Left renal pelvis (tissue), 4 donors: Measurements from ENCODE around the gene GLIS1. TPM values are rescaled to one million over a fixed set of nuclear protein-coding genes. Genes with fewer than 3 reads are reported as not detected.

ENCODE experiments used
- DNase-seq, 4 donors: peaks; one replicate each; pipeline ENCODE4 v3.0.0-alpha.2; 2013; ENCODE audit warnings: low read depth in 4 of 4, low spot score in 3 of 4
- polyA plus RNA-seq, 4 donors: library from polyadenylated mRNA; unstranded; fragments of 120-200 nt; gene quantifications; one replicate each; pipeline ENCODE4 v1.2.1, GENCODE V29; 2013; ENCODE audit not compliant: insufficient read length in 4 of 4

GLIS1 gene
- polyA plus RNA-seq, 4 donors: 0.29 to 3.1 (median 2.3) TPM

DNA sequence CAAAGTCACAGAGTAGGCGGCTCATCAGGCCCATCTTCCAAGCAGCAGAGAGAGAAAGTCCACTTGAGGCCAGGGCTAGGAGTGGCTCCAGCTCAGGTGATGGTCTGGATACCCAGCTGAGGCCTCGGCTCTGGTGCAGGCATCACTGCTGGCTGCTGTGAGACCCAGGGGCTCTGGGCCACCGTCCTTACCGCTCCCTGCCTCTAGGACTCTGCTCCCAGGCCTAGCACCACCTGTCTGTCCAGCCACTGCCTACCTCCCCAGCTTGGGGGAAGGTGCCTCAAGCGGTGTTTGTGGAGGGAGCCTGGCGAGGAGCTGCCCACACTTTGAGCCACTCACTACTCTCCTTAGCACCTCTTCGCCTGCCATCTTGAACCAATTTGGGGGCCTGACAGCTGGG lies 221.9 kb downstream of the GLIS1 start:
- no peak for DNase-seq

DNA sequence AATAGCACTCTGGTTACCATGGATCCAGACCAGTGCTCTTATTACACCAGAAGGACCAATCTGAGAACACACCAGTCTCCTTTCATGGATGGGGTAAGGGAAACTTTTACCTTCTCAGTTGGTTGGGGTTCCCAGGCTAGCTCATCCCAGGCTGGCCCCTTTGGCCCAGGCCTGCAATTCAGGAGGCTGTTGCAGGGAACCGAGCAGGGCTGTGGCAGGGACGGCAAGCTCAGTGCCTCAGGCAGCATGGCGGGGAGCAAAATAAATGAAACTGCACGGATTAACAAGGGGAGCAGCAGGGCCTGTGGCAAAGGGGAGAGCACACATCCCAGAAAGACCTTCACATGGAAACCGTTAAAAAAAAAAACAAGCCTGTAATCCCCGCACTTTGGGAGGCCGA lies 222.8 kb downstream of the GLIS1 start:
- DNase-seq: no peak

DNA sequence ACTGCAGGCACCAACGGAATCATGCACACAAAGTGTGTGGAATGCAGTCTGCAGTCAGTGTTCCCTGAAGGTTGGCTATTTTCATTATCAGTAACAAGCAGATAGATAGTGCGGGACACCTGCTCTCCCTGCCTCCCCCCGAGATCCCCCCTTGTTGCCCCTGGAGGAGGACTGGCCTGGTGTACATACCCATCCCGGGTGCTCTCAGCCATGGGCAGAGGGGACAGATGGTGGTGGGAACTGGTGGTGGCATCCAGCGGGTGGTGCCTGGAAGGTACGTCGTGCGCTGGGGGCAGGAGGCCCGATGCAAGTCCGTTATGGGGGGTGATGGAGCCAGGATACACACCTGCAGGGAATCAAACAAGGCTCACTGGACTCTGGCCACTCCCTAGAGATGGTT lies 224.5 kb downstream of the GLIS1 start:
- no peak for DNase-seq

DNA sequence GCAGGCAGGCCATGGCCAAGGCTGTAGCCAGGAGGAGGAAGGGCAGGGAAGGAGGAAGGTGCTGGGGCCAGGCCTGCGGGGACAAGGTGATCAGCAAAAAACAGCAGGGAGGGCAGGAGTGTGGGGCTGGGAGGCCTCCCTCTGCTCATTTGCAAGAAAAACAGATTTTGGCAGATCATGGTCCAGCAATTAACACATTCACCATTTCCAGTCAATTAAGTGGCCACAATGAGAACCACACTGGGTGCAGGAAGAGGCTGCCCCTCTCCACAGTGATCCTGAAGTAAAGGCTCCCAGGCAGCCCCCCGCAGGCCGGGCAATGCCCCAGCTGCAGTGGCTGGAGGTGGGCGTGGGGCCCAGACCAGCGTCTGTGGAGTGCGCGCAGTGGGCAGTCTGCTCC lies 225.1 kb downstream of the GLIS1 start:
- no peak for DNase-seq

DNA sequence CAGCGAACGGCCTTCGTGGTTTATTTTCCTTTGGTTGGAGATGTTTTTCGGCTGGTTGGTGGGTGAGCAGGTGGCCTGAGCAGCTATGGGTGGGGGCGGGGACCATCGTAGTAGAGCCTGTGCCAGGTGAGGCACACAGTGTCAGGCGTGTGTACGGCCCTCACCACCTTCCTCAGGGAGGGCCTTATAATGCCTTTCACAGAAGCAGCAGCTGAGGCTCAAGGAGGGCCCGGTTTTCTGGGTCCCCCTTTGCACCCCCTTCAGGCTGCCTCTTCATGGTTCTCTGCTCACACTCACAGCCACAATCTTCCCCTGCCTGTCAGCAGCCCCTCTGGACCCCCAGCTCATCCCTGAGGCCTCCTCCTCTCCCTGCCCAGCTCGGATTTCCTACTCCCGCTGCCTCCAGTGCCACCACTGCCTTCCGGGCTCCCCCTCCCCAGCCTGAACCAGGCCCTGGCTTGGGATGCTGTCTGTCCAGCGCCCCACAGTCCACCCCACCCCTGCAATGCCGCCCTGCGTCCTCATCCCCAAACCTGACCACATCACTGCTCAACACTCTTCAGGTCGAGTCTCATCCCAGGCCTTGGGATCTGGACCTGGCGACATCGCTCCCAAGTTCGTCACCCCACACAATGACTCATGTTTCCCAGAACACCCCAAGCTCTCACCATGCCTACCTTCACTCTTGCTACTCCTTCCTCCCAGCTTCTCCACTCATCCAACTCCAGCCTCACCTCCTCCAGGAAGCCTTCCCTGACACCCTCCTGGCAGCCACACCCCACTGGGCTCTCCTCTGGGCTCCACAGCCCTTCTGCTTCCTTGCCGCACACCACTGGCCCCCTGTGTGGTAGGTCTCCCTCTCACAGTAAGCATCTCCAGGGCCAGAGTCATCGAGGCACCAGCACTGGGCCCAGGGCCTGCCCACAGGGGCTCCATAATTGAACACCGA lies 225.9 kb downstream of the GLIS1 start:
- DNase-seq: no peak

DNA sequence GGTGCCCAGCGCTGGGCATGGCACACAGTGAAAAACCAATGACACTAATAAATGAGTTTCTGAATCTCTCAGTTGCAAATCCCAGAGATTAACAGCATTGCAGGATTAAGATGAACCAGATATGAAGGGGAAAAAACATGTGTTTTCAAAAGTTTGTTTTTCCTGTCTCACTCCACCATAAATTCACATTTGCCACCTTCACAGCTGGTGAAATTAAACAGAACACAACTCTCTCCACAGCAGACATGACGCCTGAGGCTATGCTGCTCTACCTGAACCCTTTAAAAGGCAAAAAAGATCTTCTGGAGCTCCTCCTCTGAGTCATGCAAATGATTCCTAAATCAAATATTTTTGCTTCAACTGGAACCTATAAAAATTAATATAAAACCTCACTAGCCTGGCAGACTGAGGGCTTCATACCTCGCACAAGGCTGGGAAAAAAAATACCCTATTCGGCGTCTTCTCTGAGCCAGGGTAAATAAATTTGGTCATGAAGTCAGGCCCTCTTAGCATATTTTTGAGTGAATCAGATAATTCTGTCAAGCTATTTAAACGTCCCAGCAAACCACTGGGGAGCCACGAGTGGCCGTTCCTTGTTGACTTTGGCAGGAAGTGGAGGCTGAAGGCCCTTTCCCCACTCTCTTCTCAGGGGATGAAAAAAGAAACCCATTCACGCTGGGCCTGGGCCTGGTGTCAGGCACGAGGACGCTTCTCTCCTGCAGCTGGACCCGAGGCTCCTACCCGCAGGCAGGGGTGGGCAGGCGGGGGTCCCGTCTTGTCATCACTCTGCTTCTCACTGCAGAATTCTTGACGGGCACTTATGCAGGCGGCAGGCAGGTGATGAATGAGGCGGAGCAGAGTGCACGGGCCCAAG lies 226.8 kb downstream of the GLIS1 start:
- no peak for DNase-seq

DNA sequence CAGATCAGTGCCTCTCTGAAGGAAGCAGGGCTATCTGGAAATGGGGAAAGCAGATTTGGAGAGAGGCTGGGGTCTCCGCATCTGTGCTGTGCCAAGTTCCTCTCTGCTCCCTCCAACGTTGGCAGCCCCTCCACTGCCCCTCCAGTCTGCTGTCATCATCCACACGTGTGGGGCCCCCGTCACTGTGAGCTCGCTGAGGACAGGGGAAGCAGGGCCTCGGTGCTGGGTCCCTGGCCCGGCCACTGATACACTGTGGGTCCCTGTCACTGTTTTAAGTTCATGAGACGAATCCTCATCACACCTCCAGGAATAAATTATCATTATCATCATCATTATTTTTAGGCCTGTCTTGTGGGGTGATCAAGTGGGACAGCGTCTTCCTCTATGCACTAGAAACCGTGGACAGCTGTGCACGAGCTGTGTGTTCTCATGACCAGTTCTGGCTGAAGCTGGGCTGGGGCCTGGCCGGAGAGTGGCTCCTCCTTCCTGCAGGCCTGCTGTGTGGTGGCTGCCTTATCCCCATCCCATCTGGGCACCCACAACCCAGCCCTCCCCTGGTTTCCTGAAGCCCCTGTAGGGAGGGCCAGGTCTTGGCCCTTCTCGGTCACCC lies 227.5 kb downstream of the GLIS1 start:
- DNase-seq: no peak

DNA sequence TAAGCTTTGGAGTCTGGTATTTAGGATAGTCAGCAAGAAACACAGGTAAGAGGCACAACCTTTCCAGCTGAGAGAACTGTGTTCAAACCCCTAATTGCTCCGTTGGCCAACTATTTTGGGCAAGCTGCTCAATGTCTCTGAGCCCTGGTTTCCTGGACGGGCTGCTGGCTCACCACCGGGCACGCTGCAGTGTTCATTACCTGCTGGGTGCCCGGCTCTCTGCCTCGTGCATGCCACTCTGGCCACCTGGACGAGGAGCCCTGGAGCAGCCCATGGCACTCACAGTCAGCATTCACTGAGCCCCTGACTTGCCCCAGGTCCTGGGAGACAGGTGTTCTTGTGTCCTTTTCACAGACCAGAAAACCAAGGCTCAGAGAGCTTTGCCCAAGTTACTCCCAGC lies 228.7 kb downstream of the GLIS1 start:
- no peak for DNase-seq

DNA sequence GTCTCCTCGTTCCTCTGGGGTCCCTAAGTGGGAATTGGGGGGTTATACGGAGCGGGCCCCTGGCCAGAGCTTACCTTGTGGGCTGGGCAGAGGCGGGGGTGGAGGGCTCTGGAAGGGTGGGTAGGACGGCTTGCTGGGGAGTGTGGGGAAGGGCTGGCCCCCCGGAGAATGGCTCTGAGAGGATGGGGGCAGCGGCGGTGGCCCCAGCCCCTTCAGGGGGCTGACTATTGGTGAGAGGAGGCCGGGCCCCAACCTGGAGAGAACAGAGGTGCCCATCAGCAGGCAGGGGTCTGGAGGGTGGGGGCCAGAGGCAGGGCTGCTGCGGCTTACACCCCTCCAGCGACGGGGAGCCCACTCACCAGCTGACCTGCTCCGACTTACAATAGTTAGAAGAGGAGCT lies 229.2 kb downstream of the GLIS1 start:
- DNase-seq: no peak

DNA sequence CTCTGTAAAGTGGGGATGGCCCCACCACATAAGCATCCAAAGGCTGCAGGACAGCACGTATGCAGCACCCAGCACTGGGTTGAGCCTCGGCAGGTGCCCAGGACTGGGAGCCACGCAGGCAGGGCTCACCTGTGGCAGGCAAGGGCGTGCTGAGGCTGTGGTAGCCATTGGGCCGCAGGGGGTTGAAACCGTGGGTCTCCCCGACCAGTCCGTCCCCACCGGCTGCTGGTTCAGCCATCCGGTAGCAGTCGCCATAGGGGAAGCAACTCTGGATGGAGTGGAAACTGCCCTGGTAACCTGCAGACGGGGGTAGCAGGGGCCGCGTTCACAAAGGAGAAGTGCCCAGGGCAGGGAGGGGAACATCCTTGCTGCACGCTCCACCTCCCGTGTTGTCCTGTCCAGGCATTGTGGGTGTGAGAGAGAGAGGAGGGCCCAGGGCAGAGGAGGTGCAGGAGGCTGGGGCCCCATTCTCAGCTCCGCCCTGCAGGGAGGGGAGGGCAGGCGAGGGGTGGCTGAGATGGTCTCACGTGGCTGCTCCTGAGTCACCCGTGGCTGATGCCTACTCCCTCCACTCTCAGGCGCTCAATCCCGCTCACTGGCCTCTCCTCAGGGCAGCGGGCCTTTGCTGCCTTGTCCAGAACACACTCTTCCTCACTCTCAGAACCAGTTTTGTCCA lies 229.8 kb downstream of the GLIS1 start:
- no peak for DNase-seq

DNA sequence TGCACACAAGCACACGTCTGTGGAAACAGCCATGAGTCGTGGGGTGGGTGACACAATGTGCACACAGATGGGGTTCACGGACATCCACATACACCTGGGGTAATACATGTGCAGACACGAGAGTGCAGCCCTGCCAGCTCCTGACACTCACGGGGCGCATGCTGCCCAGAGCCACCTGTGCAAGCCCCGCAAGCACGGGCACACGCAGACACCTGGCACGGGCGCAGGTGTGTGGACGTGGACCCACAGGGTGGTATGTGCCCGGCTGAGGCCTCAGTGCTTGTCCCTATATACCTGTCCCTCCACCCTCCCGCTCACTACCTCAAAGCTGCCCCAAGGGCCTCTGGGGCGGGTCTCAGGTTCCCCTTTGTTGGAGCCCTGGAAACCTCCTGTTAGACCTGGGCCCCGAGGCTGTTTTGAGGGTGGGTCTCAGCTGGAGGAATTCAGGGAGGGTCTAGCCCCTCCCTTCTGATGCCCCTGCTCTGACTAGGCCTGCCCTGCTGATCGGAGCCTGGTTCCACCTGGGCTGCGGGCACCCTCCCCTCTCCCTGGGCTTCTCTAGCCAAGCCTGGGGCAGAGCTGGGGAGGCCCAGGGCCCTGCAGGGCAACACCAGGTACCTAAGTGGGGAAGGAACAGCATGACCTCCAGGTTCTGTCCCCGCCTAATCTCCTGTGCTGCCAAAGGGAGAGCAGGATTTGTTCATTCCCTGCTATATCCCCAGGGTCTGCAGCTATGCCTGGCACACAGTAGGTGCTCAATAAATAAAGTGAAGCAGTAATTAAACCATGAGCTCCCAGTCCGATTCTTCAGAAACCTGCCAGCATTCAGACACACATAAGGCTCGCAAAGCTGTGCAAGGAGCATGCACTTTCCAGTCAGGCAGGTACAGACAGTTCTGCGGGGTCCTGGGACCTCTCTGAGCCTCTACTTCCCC lies 230.6 kb downstream of the GLIS1 start:
- no peak for DNase-seq

DNA sequence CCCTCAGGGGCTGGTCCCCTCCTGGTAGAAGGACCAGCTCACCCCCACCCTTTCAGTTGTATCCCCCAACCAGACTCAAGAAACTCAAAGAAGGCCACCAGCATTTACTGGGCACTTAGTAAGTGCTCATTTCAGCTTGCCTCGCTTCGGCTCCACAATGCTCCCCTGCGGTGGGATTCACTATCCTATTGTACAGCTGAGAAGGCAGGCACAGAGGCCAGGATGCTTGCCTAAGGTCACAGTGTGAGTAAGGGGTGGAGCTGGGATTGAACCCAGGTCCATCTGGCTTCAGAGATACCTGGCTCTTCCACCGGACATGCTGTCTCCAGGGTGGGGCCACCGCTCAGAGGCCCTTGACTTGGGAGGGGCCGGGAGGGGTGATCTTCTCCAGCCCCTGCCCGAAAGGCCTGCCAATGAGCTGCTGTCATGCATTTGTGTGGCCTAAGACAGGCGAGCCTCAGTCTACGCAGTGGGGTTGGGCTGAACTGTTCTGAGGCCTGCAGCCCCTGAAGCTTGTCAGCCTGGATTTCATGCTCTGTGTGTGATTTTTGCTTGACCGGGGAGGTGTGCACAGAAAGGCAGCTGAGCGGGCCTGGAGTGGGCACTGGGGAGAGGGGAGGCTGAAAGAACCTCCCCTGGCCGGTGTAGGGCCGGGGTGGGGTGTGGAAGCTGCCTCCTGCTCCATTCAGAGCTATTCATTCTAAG lies 231.7 kb downstream of the GLIS1 start:
- no peak for DNase-seq

DNA sequence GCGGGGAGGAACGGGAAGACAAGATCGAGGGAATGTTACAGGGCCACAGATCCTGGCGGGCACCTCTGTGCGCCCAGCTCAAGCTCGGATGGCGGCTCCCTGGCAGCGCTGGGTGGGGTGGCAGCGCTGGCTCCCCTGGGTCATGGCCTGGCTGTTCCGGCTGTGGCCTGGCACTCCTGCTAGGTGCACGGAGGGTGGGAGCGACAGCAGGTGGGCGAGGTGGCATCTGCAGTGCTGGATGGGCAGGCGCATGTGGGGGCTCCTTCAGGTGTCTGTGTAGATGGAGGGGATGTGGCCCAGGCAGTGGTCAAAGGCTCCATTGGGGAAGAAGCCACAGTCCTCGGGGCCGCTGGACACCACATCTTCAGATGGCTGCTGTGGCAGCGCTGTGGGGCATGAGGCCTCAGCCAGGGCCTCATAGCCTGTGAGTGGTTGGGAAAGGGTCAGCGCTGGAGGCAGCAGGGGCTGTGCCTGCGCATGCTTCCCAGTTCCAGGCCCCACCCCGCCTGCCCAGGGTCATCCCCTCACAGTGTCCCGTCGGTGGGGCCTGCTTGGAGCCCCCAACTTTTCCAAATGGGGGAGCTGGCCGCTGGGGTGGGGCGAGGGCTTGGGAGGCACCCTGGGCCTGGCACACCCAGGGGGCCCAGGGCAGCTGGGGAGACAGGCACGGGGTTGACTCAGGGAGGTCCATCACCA lies 232.5 kb downstream of the GLIS1 start:
- DNase-seq: no peak

DNA sequence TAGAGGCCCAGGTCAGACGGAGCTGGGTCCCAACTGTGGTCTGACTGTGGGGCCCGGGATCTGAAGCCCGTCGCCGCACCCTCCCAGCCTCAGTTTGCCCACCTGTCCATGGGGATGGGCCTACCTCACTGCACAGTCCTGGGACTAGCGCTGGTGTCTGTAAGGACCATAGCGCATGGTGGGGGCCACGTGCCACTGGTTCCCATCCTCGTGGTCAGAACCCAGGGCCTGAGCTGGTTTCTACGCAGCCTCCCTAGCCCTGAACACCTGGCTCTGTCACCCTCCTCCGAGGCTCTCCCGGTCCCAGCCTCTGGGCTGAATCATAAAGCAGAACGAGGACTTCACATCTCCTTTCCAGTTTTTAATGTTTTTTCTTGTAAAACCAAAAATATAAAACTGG lies 233.1 kb downstream of the GLIS1 start:
- DNase-seq: no peak

DNA sequence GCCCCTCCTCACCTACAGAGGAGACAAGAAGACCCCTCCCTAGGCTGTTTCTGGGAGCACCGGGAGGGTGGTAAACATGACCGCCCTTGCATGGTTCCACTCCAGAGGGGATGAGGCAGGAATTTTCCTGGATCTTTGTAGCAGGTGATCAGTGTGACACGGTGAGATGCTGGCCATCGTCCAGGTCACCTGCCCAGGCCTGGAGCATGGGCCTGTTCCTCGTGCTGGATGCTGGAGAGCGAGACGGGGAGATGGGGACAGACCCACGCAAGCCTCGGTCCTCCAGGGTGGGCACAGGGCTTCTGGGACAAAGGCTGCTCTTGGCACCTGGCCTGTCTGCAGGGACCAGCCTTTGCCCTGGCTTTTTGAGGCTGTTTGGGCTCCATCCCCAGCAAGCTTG lies 233.6 kb downstream of the GLIS1 start:
- DNase-seq: no peak

DNA sequence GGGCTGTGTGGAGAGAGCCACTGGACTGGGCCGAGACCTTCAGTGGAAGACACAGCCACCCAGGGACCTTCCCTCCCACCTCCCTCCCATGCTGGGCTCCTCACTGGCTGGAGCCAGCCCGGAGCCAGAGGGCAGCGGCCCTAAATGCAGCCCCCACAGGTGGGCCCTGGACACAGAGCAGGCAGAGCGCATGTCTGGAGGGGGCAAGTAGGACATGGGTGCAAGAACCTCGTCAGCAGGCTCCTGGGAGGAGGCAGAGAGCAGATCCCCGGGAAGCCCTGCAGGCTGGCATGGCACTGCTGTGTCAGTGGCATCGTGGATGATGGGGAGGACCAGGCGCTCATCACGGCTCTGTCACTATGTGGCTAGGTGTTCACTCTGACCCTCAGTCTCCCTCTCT lies 234.1 kb downstream of the GLIS1 start:
- DNase-seq: no peak

DNA sequence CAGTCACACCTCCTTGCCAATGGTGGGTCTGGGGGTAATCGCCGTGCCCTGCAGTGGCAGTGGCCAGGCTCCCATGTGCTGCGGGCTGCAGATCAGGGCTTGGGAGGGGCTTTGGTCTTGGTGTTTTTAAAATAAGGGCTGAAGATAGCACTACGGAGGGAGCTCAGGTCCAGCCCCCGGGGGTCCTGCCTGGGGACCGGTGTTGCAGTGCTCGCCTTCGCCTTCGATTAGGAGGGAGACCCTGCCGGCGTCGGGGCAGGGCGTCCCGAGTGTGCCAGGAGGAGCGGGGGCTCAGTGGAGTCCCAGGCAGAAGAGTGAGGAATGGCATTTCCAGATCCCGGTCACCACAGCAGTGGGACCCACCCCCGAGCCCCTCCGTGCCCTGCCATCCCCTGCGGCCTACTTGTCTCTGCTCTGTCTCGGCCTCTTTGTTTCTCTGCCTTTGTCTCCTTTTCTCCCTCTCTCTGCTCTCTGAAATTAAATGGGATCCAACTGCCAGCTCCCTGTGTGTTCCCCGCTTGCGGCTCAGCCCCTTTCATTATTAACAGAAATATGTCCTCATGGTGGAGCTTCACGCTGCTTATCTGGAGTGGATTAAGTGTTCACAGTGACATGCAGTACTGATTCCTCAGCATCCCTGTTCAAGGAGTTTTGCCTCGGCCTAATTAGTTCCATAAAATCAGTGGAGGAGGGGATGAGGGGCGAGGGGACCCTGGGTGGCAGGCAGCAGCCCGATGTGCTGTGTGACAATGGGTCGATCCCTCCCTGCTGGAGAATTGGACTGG lies 235.3 kb downstream of the GLIS1 start:
- DNase-seq: no peak
